Prostate gland (tissue), 2 donors: ENCODE data around the gene ZFP62.
A peak's percentile ranks its signal among the peaks of the same experiment; 100 is the strongest.

Experiments used
- POLR2A ChIP-seq: fragments of 450-650 bp; IDR thresholded peaks from one replicate; pipeline ENCODE4 v1.6.1; 2016; ENCODE audit warnings: antibody characterized with exemption, mild to moderate bottlenecking
- POLR2AphosphoS5 ChIP-seq: sonication (generic); formaldehyde crosslinking; IDR thresholded peaks from one replicate; pipeline ENCODE4 v1.6.1; 2017; ENCODE audit warnings: antibody characterized with exemption
- TF ChIP-seq, protein P1 (sequence below), 4 experiments: fragments of 200-600 bp in 2 of 4; fragments of 450-650 bp in 2 of 4; sonication (generic) in 2 of 4; IDR thresholded peaks; 1 replicate in 3 of 4; 2 replicates in 1 of 4; pipeline ENCODE4 v1.5.1; 2016 to 2019; ENCODE audit warnings: antibody characterized with exemption in 4 of 4, mild to moderate bottlenecking in 2 of 4, moderate library complexity in 2 of 4

DNA sequence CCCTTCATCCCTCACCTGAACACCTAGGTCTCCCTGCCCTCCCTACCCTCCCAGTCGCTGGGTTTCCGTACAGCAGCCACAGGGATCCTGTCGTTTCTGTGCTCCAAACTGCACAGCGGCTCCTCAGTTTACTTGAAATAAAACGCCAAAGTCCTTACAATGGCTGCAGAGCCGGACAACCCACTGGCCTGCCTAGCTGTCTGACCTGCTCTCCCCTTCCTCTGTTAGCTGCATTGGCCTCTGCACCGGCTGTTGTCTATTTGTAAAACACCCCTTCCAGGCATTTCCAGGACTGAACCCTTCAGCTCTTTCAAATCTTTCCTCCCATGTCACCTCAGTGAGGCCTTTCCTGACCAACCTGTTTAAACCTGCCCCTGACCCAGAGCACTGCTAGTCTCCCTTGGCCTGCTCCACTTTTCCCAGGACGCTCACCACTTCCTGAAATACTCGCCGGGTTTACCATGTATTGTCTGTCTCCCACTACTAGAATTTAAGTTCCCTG, 49.4 kb downstream of the ZFP62 start:
- TF ChIP-seq, protein P1, sequence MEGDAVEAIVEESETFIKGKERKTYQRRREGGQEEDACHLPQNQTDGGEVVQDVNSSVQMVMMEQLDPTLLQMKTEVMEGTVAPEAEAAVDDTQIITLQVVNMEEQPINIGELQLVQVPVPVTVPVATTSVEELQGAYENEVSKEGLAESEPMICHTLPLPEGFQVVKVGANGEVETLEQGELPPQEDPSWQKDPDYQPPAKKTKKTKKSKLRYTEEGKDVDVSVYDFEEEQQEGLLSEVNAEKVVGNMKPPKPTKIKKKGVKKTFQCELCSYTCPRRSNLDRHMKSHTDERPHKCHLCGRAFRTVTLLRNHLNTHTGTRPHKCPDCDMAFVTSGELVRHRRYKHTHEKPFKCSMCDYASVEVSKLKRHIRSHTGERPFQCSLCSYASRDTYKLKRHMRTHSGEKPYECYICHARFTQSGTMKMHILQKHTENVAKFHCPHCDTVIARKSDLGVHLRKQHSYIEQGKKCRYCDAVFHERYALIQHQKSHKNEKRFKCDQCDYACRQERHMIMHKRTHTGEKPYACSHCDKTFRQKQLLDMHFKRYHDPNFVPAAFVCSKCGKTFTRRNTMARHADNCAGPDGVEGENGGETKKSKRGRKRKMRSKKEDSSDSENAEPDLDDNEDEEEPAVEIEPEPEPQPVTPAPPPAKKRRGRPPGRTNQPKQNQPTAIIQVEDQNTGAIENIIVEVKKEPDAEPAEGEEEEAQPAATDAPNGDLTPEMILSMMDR (IDR thresholded peaks at IDR 0.05), result no peak
- TF ChIP-seq POLR2AphosphoS5 (peak; percentile 19), POLR2A (no peak)
